Activated CD4-positive, alpha-beta T cell treated with anti-CD3 and anti-CD28 coated beads, Interleukin-2, amount 50 U/mL, for 4 hours (primary cell): ENCODE measurements around the gene MSMO1.
"Not testable (repeated sequence)": the region's sequence is repeated elsewhere in the genome, so short reads cannot be mapped to it uniquely, and the experiment has no call there.

Source experiments
- DNase-seq, 2 experiments: peaks; one replicate each; pipeline ENCODE4 v3.0.0-alpha.2; 2020

The MSMO1 gene

GRCh38 chr4:165325732-165326512 lies 1.5 kb upstream of the MSMO1 start:
- no peak for DNase-seq

GRCh38 chr4:165326831-165327210 lies 648 bp upstream of the MSMO1 start:
- DNase-seq = no peak

- no peak for DNase-seq
Measured at GRCh38 chr4:165328101-165328425, 594 bp downstream of the MSMO1 start.

GRCh38 chr4:165328708-165329107 lies 1.2 kb downstream of the MSMO1 start:
- DNase-seq = no peak

- no peak for DNase-seq
Measured at GRCh38 chr4:165330071-165330470, 2.6 kb downstream of the MSMO1 start.

GRCh38 chr4:165330666-165331065 lies 3.2 kb downstream of the MSMO1 start:
- DNase-seq = no peak

GRCh38 chr4:165331359-165331758 lies 3.9 kb downstream of the MSMO1 start:
- DNase-seq = no peak

GRCh38 chr4:165331823-165332222 lies 4.4 kb downstream of the MSMO1 start:
- DNase-seq = no peak

- DNase-seq = no peak
Measured at GRCh38 chr4:165332502-165332901, 5.0 kb downstream of the MSMO1 start.

- DNase-seq = no peak
Measured at GRCh38 chr4:165335163-165335703, 7.8 kb downstream of the MSMO1 start.

GRCh38 chr4:165336743-165337142 lies 9.3 kb downstream of the MSMO1 start:
- DNase-seq = no peak

GRCh38 chr4:165342340-165342739 lies 14.9 kb downstream of the MSMO1 start:
- DNase-seq = not testable (repeated sequence)

- no peak for DNase-seq
Measured at GRCh38 chr4:165343353-165344191, 16.1 kb downstream of the MSMO1 start.

- no peak for DNase-seq
Measured at GRCh38 chr4:165345666-165346417, 18.4 kb downstream of the MSMO1 start.

- DNase-seq = no peak
Measured at GRCh38 chr4:165347647-165348569, 20.4 kb downstream of the MSMO1 start.

- DNase-seq = no peak
Measured at GRCh38 chr4:165351359-165352130, 24.1 kb downstream of the MSMO1 start.

- DNase-seq = no peak
Measured at GRCh38 chr4:165355900-165356300, 28.4 kb downstream of the MSMO1 start.

GRCh38 chr4:165359506-165359905 lies 32.0 kb downstream of the MSMO1 start:
- no peak for DNase-seq

- DNase-seq = no peak
Measured at GRCh38 chr4:165360041-165360695, 32.7 kb downstream of the MSMO1 start.

- DNase-seq = no peak
Measured at GRCh38 chr4:165360985-165361670, 33.7 kb downstream of the MSMO1 start.
